Heart right ventricle (tissue), 16 donors: Measurements from ENCODE around the gene ECPAS. TPM values are rescaled to one million over a fixed set of nuclear protein-coding genes. Genes with fewer than 3 reads are reported as not detected.

Experiments
- ATAC-seq, 8 donors: fragments of 200-7000 bp; cut with Tn5 transposase; one replicate each; pipeline ENCODE4 v1.9.1; 2020; ENCODE audit warnings: mild to moderate bottlenecking in 8 of 8, moderate library complexity in 8 of 8, moderate number of reproducible peaks in 1 of 8
- DNase-seq, 2 donors: peaks; one replicate each; pipeline ENCODE4 v3.0.0-alpha.2; 2020
- H3K27ac ChIP-seq, 10 donors: fragments of 200-600 bp; sonication (generic) in 2 of 10; one replicate each; pipeline versions ENCODE4 v1.5.0 to v1.8.0; 2020 to 2022; ENCODE audit warnings: mild to moderate bottlenecking in 3 of 10
- H3K27me3 ChIP-seq, 7 donors: fragments of 200-600 bp; one replicate each; pipeline ENCODE4 v1.8.0; 2021 to 2022; ENCODE audit warnings: mild to moderate bottlenecking in 2 of 7
- H3K36me3 ChIP-seq, 9 donors: fragments of 200-600 bp; sonication (generic) in 1 of 9; one replicate each; pipeline versions ENCODE4 v1.5.0 to v1.8.0; 2020 to 2022; ENCODE audit warnings: mild to moderate bottlenecking in 2 of 9
- H3K4me1 ChIP-seq, 9 donors: fragments of 200-600 bp; sonication (generic) in 1 of 9; one replicate each; pipeline versions ENCODE4 v1.5.0 to v1.8.0; 2020 to 2022; ENCODE audit warnings: mild to moderate bottlenecking in 4 of 9
- H3K4me3 ChIP-seq, 10 donors: fragments of 200-600 bp; sonication (generic) in 2 of 10; one replicate each; pipeline versions ENCODE4 v1.5.0 to v1.8.0; 2020 to 2022; ENCODE audit warnings: mild to moderate bottlenecking in 7 of 10, moderate library complexity in 2 of 10
- H3K9me3 ChIP-seq, 11 donors: fragments of 200-600 bp in 10 of 11; sonication (generic) in 2 of 11; one replicate each; pipeline versions ENCODE4 v1.5.0 to v1.8.0; 2013 to 2022; ENCODE audit warnings: mild to moderate bottlenecking in 2 of 11, control low read depth in 1 of 11, moderate library complexity in 1 of 11
- WGBS, 2 donors: extraction: QIAGEN DNeasy Blood & Tissue Kit; methylation state at CpG; one replicate each; pipeline ENCODE4 v1.1.7; 2013; ENCODE audit warnings: inconsistent platforms in 1 of 2; 5-methylcytosine and 5-hydroxymethylcytosine counted together
- intact Hi-C, 10 donors: fragments of 100-400 bp; cut with DNase I; formaldehyde crosslinking; loops; one replicate each; pipeline versions ENCODE4 v1.11.1 to v1.14.2; 2022
- polyA plus RNA-seq, 2 donors: library from polyadenylated mRNA; stranded (reverse); fragments of 200-250 nt; gene quantifications; one replicate each; pipeline ENCODE4 v1.2.3, GENCODE V29; 2013
- total RNA-seq, 10 donors: library from RNA; stranded (reverse); fragmentation: NEBNext Ultra II Directional in 3 of 10; extraction: Animal tissue kit (Norgen Biotek cat#: 25700) in 3 of 10; gene quantifications; one replicate each; pipeline versions ENCODE4 v1.2.1 to v1.2.4, GENCODE V29; 2021 to 2023
- TF ChIP-seq, protein P1 (sequence below), 9 donors: fragments of 200-600 bp; sonication (generic) in 2 of 9; IDR thresholded peaks; one replicate each; pipeline versions ENCODE4 v1.5.0 to v1.8.0; 2021 to 2022; ENCODE audit warnings: antibody characterized with exemption in 9 of 9, mild to moderate bottlenecking in 5 of 9, moderate library complexity in 1 of 9
- donor health status: Arrhythmogenic right ventricular cardiomyopathy.
- donor health status: ischemic (EF 13 %, LVEDD 7.1; RV severe dilation, severe dysfunction).
- donor health status: healthy with polysubstance abuse.
- donor health status: DM: no; HTN: yes; CAD: no.
- donor health status: DM: no; HTN: no; CAD: no.
- donor health status: ischemic (EF 25% LVEDD 6.9; RV normal size, moderate dysfunction).
- donor health status: ischemic (EF 25% LVEDD 5.7; RV mildly dilated, moderate dysfunction).
- donor health status: healthy.
- donor health status: DM: yes; HTN: yes; CAD: no.
- donor health status: Ischemic cardiomyopathy.
- donor health status: ischemic (EF 35%, LVEDD 5.7; RV mildly dilated, moderate dysfunction).
- donor health status: nonischemic (EF 11% LVEDD 7.7; RV severe dilation, severe dysfunction).
- donor health status: DM: yes; HTN: yes; CAD: no.
- donor health status: PGD.
- donor health status: ischemic (EF 29% LVEDD 5.4; RV normal size, mild dysfunction).
- donor health status: nonischemic (EF 23%, LVEDD 6.1; RV moderate dilation, normal function).

ECPAS gene
- total and polyA plus RNA-seq, 12 donors: 20.6 to 128 (median 108) TPM

DNA sequence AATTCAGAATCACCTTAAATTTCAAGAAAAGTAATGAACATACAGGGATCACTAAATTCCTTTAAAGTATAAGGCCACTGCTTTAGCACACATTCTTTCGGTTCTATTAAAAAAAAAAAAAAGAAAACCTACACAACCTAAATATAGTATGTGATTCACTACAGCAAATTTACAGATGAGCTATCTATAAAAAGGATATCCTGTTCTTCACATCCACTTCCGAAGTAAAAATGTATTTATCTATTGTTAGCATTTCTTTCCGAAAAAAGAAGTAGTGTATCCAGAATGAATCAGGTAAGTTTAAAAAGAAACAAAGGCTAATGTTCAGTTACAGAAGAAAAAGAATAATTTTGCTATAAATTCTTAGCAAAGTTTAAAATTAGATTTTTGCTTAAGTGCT lies 70.2 kb downstream of the ECPAS start:
- Histone ChIP-seq H3K27ac (no peak overlapping the region), H3K27me3 (no peaks in the 10 kb centered on the region), H3K9me3 (no peaks in the 10 kb centered on the region), H3K36me3 (peaks cover 0 to 100% (median 80%) of the 10 kb centered on the region in 9 donors), H3K4me1 (peaks cover 0 to 7% (median 0%) of the 10 kb centered on the region in 9 donors), H3K4me3 (no peak overlapping the region)
- intact Hi-C loops: no loop called here
- ATAC-seq (no peak), DNase-seq (no peak)
- TF ChIP-seq, protein P1, sequence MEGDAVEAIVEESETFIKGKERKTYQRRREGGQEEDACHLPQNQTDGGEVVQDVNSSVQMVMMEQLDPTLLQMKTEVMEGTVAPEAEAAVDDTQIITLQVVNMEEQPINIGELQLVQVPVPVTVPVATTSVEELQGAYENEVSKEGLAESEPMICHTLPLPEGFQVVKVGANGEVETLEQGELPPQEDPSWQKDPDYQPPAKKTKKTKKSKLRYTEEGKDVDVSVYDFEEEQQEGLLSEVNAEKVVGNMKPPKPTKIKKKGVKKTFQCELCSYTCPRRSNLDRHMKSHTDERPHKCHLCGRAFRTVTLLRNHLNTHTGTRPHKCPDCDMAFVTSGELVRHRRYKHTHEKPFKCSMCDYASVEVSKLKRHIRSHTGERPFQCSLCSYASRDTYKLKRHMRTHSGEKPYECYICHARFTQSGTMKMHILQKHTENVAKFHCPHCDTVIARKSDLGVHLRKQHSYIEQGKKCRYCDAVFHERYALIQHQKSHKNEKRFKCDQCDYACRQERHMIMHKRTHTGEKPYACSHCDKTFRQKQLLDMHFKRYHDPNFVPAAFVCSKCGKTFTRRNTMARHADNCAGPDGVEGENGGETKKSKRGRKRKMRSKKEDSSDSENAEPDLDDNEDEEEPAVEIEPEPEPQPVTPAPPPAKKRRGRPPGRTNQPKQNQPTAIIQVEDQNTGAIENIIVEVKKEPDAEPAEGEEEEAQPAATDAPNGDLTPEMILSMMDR (IDR thresholded peaks at IDR 0.05): no peak
- WGBS, 2 donors: 57 to 59% methylated on average over 3 of the region's 3 CpGs

DNA sequence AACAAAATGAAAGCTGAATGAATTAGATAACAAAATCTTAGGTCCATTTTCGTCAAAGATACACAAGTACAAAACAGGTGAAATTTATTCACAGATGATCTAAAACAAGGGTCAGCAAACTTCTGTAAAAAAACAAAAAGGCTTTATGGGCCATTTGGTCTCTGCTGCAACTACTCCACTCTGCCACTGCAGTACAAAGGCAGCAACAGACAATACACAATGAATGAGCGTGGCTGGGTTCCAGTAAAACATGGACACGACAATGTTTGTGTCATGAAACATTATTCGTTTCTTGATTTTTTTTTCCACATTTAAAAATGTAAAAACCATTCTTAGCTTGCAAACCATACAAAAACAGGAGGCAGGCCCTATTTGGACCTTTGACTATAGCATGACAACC lies 71.9 kb downstream of the ECPAS start:
- H3K27me3 ChIP-seq: no peaks in the 10 kb centered on the region
- H3K9me3 ChIP-seq: no peaks in the 10 kb centered on the region
- no peak overlapping the region for H3K27ac ChIP-seq
- TF ChIP-seq, protein P1 (IDR thresholded peaks at IDR 0.05): no peak
- H3K36me3 ChIP-seq: peaks cover 0 to 100% (median 82%) of the 10 kb centered on the region in 9 donors
- intact Hi-C loops: no loop called here
- 84 to 85% methylated on average over 4 of the region's 4 CpGs for WGBS, 2 donors
- H3K4me3 ChIP-seq: no peak overlapping the region
- peaks cover 0 to 7% (median 0%) of the 10 kb centered on the region in 9 donors for H3K4me1 ChIP-seq
- ATAC-seq (no peak), DNase-seq (no peak)

DNA sequence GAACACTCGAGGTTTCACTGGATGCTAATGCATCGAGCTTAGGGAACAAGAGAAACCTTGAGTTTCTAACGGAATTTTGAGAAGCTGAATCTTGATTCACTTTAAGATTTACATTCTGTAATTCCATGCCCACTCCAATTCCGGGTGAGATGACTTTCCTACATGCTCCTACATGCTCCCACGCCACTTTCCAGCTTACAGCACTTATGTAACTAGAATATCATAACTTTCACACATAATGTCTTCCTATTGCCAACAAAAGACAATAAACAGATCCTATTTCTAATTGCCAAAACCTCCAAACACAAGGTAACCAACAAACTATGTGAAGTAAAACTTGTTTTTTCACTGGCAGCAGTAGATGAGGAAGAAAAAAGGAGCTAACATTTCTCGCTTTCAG lies 72.9 kb downstream of the ECPAS start:
- Histone ChIP-seq H3K9me3 (no peaks in the 10 kb centered on the region), H3K36me3 (peaks cover 0 to 100% (median 79%) of the 10 kb centered on the region in 9 donors), H3K4me1 (peaks cover 0 to 7% (median 0%) of the 10 kb centered on the region in 9 donors), H3K27ac (no peak overlapping the region), H3K27me3 (no peaks in the 10 kb centered on the region), H3K4me3 (no peak overlapping the region)
- intact Hi-C loops: no loop called here
- TF ChIP-seq, protein P1 (IDR thresholded peaks at IDR 0.05): no peak
- no peak for DNase-seq
- no peak for ATAC-seq
- 95% methylated on average over 6 of the region's 6 CpGs for WGBS, 2 donors

DNA sequence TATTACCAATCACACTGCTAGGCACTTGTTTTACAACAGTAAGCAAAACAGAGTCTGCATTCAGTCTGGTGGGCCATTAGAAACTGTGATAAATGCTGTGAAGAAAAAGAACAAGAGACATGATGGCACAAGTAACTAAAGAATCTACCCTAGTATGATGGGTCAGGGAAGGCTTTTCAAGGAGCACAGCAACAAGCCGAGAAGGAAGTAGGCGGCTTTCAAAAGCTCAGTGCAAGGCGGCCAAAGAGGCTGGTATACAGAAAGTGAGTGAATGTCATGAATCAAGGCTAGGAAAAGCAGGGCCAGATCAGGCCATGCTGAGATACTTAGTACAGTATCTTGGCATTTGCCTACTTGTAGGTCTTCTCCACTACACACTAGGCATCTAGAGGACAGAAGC lies 76.4 kb downstream of the ECPAS start:
- Histone ChIP-seq H3K4me1 (no peaks in the 10 kb centered on the region), H3K36me3 (peaks cover 0 to 100% (median 72%) of the 10 kb centered on the region in 9 donors), H3K4me3 (no peak overlapping the region), H3K27me3 (no peaks in the 10 kb centered on the region), H3K9me3 (peaks cover 0 to 22% (median 0%) of the 10 kb centered on the region in 11 donors), H3K27ac (no peak overlapping the region)
- ATAC-seq: no peak
- TF ChIP-seq, protein P1 (IDR thresholded peaks at IDR 0.05): no peak
- WGBS, 2 donors: 92 to 95% methylated on average over 3 of the region's 3 CpGs
- DNase-seq: no peak
- intact Hi-C loops: no loop called here
